GM19372 (cell line): ENCODE measurements around the gene PLXNA2.

Source experiments
- ATAC-seq: cut with Tn5 transposase; IDR thresholded peaks from one replicate; pipeline ENCODE4 v1.9.1; 2021; ENCODE audit warnings: mild to moderate bottlenecking, low read depth, moderate library complexity; ENCODE audit not compliant: unreplicated experiment

The PLXNA2 gene

GRCh38 chr1:208268541-208269337, 24.6 kb upstream of the PLXNA2 start:
- no peak for ATAC-seq

GRCh38 chr1:208265525-208265924, 21.3 kb upstream of the PLXNA2 start:
- ATAC-seq = no peak

GRCh38 chr1:208265122-208265469, 20.9 kb upstream of the PLXNA2 start:
- ATAC-seq = no peak

- ATAC-seq = no peak
These were observed 20.4 kb upstream of the PLXNA2 start for GRCh38 chr1:208264469-208265121.

GRCh38 chr1:208261874-208262273, 17.7 kb upstream of the PLXNA2 start:
- no peak for ATAC-seq

GRCh38 chr1:208258277-208258676, 14.1 kb upstream of the PLXNA2 start:
- ATAC-seq = no peak

- no peak for ATAC-seq
These were observed 13.2 kb upstream of the PLXNA2 start for GRCh38 chr1:208257351-208257750.

GRCh38 chr1:208256556-208256955, 12.4 kb upstream of the PLXNA2 start:
- ATAC-seq = no peak

GRCh38 chr1:208256091-208256490, 11.9 kb upstream of the PLXNA2 start:
- no peak for ATAC-seq

GRCh38 chr1:208254862-208255261, 10.7 kb upstream of the PLXNA2 start:
- no peak for ATAC-seq

- no peak for ATAC-seq
These were observed 10.2 kb upstream of the PLXNA2 start for GRCh38 chr1:208254376-208254775.

GRCh38 chr1:208252836-208253576, 8.8 kb upstream of the PLXNA2 start:
- no peak for ATAC-seq

- no peak for ATAC-seq
These were observed 8.0 kb upstream of the PLXNA2 start for GRCh38 chr1:208251911-208252835.

- ATAC-seq = no peak
These were observed 6.8 kb upstream of the PLXNA2 start for GRCh38 chr1:208251015-208251414.

- no peak for ATAC-seq
These were observed 6.4 kb upstream of the PLXNA2 start for GRCh38 chr1:208250613-208251012.

GRCh38 chr1:208248991-208249696, 5.0 kb upstream of the PLXNA2 start:
- ATAC-seq = no peak

GRCh38 chr1:208248307-208248801, 4.2 kb upstream of the PLXNA2 start:
- ATAC-seq = no peak

- no peak for ATAC-seq
These were observed 3.5 kb upstream of the PLXNA2 start for GRCh38 chr1:208247696-208248095.

- peak; percentile 56 for ATAC-seq
These were observed 1.1 kb upstream of the PLXNA2 start for GRCh38 chr1:208245185-208245705.
